ENCODE data around the gene PADI1. TPM values are rescaled to one million over a fixed set of nuclear protein-coding genes. Genes with fewer than 3 reads are reported as not detected.

PADI1 gene
- total RNA-seq, 1 experiment from 2014 or later: 0.24 TPM

DNA sequence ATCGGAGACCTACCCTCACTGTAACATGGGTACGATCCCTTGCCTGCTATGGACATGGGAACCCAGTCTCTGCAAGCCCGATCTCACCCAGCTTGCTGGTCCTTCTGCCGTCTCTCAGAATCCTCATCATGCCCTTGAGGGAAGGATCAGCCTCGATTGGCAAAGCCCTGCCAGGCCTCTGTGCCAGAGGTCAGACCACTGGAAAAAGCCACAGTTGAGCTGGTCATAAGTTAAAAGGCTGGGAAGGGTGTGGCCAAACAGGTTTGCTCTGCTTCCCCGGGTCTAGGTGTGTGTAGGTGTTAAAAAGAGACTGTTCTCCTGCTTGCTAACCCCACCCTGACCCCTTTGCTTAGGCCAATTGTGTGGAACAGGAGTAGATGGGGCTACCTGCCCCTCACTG is 24.5 kb downstream of the PADI1 start:
- no peak for TF ChIP-seq CTCF (conservative IDR thresholded peaks at IDR 0.05)
- Histone ChIP-seq H3K27me3 (ENCODE audit: insufficient read depth, low read length) (no peaks in the 10 kb centered on the region), H2BK120ac (ENCODE audit: low read depth, low read length, poor library complexity, severe bottlenecking) (no peak overlapping the region), H3K79me1 (ENCODE audit: insufficient read depth, low read depth, low read length, poor library complexity, severe bottlenecking) (no peaks in the 10 kb centered on the region), H2BK12ac (ENCODE audit: insufficient read length, low read depth, low read length) (no peak overlapping the region), H3K27ac (ENCODE audit: insufficient read length, low read depth, low read length) (no peak overlapping the region), H3K4me1 (ENCODE audit: insufficient read depth, low read length) (no peaks in the 10 kb centered on the region; the same call in 1 of the 2 replicates), H3K4ac (ENCODE audit: low read depth, low read length) (no peak overlapping the region), H4K91ac (ENCODE audit: insufficient read length, low read depth, low read length) (no peak overlapping the region), H3K23ac (ENCODE audit: insufficient read length, low read depth, low read length) (no peak overlapping the region), H2AFZ (ENCODE audit: low read length) (no peak overlapping the region), H4K20me1 (ENCODE audit: control insufficient read depth, insufficient read depth, insufficient read length) (no peaks in the 10 kb centered on the region), H3K56ac (ENCODE audit: insufficient read length, low read depth, low read length) (no peak overlapping the region), H3K23me2 (ENCODE audit: insufficient read length, low read depth, low read length, poor library complexity, severe bottlenecking) (no peaks in the 10 kb centered on the region), H3K79me2 (ENCODE audit: insufficient read depth, low read length) (no peaks in the 10 kb centered on the region), H3T11ph (ENCODE audit: low read length) (no peak overlapping the region), H3K18ac (ENCODE audit: insufficient read length, low read depth, low read length) (no peak overlapping the region), H3K9me3 (ENCODE audit: control insufficient read depth, low read depth, low read length) (no peaks in the 10 kb centered on the region), H3K9ac (ENCODE audit: extremely low read depth, insufficient read length, low read length) (no peak overlapping the region), H2BK20ac (ENCODE audit: low read depth, low read length, poor library complexity, severe bottlenecking) (no peak overlapping the region), H3K14ac (ENCODE audit: insufficient read depth, low read length) (no peak overlapping the region), H2BK5ac (ENCODE audit: insufficient read length, low read length) (no peak overlapping the region), H4K5ac (ENCODE audit: insufficient read length, low read depth, low read length) (no peak overlapping the region), H3K4me2 (ENCODE audit: insufficient read depth, insufficient read length, low read length) (no peak overlapping the region), H2BK15ac (ENCODE audit: low read depth, low read length) (no peak overlapping the region), H4K8ac (replicated peaks; ENCODE audit: insufficient read length, low read depth, low read length) (no peak overlapping the region), H2AK5ac (ENCODE audit: insufficient read length, low read length) (no peak overlapping the region)
- H3K36me3 Mint-ChIP-seq (ENCODE audit: insufficient read depth in 1 of 3, low read depth in 3 of 3): no peaks in the 10 kb centered on the region
- no CpG with 5 or more reads among the region's 6 CpGs for WGBS (ENCODE audit: extremely low coverage, insufficient read length, low lambda C conversion rate)
- no peak for DNase-seq
- H3K4me3 Mint-ChIP-seq: no peak overlapping the region
- no peaks in the 10 kb centered on the region for H3K9me3 Mint-ChIP-seq
- H3K27ac Mint-ChIP-seq: peak overlapping the region in 1 of 3 experiments; percentile 61; a peak in 1 of 7 replicates
- peaks cover 5 to 9% of the 10 kb centered on the region in 2 experiments; a peak in 3 of 4 replicates for H3K4me1 Mint-ChIP-seq
- H3K27me3 Mint-ChIP-seq (ENCODE audit: low read depth): no peaks in the 10 kb centered on the region; the same call in 1 of the 2 replicates

Measured in H9 (cell line).